Thymus (tissue), 2 donors: ENCODE data around the gene OTOR. TPM values are rescaled to one million over a fixed set of nuclear protein-coding genes. Genes with fewer than 3 reads are reported as not detected.

ENCODE experiments used
- polyA plus RNA-seq: library from polyadenylated mRNA; stranded (reverse); fragments of 200-250 nt; gene quantifications from one replicate; pipeline ENCODE4 v1.2.3, GENCODE V29; 2013
- total RNA-seq: library from RNA; stranded (reverse); fragments of 120-200 nt; gene quantifications from one replicate; pipeline ENCODE4 v1.2.4, GENCODE V29; 2013
- donor health status: healthy.

OTOR gene
- total and polyA plus RNA-seq, 2 donors, result 0.19 to 1.1 TPM

Other genes starting within 250 kb of the OTOR start
- gene KIF16B, start 174.9 kb upstream of the OTOR start, total RNA-seq, result 6.7 TPM
- 5.2 TPM for gene KIF16B, start 174.9 kb upstream of the OTOR start, polyA plus RNA-seq
- 103 TPM for gene SNRPB2, start 18.3 kb upstream of the OTOR start, total RNA-seq
- 77.1 TPM for gene SNRPB2, start 18.3 kb upstream of the OTOR start, polyA plus RNA-seq